M059J (cell line): Measurements from ENCODE around the gene OR4K2. TPM values are rescaled to one million over a fixed set of nuclear protein-coding genes. Genes with fewer than 3 reads are reported as not detected.
"Not testable (repeated sequence)": the region's sequence is repeated elsewhere in the genome, so short reads cannot be mapped to it uniquely, and the experiment has no call there.

ENCODE experiments used
- DNase-seq: peaks from one replicate; pipeline ENCODE4 v3.0.0-alpha.2; 2012; ENCODE audit warnings: low read depth
- total RNA-seq: library from RNA; depleted of rRNA; stranded (reverse); fragments of >200 nt; shearing (Covaris generic); gene quantifications from 2 replicates; pipeline ENCODE4 v1.2.3, GENCODE V29; 2014; rRNA removed

Gene OR4K2, protein sequence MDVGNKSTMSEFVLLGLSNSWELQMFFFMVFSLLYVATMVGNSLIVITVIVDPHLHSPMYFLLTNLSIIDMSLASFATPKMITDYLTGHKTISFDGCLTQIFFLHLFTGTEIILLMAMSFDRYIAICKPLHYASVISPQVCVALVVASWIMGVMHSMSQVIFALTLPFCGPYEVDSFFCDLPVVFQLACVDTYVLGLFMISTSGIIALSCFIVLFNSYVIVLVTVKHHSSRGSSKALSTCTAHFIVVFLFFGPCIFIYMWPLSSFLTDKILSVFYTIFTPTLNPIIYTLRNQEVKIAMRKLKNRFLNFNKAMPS
- not detected in 2 replicates for total RNA-seq

DNA sequence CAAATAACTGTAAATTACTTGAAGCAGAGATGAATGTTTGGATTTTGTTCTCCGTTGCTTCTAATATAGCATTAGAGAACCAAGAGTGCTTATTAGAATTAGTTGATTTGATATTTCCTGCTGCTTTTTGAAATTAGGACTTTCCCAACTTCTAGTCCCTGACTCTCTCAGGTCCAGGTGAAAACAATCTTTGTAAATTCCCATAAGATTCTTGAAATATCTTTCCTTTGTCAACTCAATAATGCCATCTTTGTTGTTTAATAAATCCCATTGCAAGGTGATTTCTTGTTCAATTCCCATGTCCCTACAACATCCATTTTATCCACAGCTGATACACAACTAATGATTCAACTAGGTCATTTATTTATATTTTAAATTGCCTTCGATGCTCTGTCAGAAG, at the start of gene OR4K2:
OR4K2 (plus strand) TSS at position 301 of the 400 bp plus-strand sequence. CDS start 1,126 bp downstream, outside the sequence.
- no peak for DNase-seq

DNA sequence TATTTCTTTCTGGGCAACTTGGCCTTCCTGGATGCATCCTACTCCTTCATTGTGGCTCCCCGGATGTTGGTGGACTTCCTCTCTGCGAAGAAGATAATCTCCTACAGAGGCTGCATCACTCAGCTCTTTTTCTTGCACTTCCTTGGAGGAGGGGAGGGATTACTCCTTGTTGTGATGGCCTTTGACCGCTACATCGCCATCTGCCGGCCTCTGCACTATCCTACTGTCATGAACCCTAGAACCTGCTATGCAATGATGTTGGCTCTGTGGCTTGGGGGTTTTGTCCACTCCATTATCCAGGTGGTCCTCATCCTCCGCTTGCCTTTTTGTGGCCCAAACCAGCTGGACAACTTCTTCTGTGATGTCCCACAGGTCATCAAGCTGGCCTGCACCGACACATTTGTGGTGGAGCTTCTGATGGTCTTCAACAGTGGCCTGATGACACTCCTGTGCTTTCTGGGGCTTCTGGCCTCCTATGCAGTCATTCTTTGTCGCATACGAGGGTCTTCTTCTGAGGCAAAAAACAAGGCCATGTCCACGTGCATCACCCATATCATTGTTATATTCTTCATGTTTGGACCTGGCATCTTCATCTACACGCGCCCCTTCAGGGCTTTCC, 47.2 kb upstream of the OR4K2 start:
- not testable (repeated sequence) for DNase-seq

DNA sequence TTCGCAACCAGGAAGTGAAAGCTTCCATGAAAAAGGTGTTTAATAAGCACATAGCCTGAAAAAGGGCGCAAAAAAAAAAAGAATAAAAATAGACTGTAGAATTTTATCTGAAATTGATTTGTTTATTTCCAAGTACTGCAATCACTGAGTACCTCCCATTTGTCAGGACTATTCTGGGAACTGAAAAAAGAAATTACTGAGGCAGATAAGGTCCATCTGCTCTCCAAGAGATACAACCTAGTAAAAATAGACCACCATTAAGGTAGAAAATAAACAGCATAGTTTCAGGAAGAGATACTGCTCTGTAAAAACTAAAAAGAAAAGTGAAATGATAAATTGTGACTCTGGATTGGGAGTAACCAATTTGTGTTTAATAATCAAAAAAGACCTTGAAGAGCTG, 46.6 kb upstream of the OR4K2 start:
- no peak for DNase-seq

DNA sequence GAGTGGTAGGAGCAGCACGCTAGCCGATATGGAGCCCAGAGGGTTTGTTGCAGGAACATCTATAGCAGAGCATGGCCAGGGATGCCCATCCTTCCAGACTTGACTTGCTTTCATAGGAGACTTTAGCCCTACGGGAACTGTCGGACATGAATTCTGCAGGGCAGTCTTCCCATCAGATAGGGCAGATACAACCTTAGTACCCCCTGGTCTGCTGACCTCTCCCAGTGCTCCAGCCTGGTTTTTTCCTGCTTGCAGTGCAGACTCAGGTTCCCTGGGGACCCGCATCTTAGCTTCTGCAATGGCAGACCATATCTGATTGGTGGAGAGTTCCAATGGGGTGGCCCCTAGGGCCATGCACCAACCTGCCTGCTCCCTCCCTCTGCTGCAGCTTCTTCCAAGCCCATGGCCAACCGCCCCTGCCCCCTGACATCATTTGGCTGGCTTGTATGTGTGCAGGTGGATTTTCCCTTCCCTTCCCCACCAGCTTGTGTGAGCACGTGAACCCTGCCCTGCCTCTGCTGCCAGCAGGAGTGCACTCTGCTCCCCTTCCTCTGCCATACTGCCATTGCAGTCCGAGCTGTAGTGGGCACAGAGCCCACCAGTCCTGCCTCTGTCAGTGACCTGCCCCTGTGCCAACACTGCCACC, 40.6 kb upstream of the OR4K2 start:
- DNase-seq: not testable (repeated sequence)

DNA sequence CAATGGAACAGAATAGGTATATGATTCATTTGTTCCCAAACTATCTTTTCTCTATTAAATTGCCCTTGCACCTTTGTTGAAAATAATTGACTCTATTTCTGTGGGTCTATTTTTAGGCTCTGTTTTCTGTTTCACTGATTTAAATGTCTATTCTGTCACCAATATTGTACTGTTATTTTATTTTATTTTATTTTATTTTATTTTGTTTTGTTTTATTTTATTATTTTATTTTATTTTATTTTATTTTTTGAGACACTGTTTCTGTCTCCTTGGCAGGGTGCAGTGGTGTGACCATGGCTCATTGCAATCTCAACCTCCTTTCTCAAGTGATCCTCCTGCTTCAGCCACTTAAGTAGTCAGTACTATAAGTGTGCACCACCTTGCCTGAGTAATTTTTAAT, 36.5 kb upstream of the OR4K2 start:
- no peak for DNase-seq

DNA sequence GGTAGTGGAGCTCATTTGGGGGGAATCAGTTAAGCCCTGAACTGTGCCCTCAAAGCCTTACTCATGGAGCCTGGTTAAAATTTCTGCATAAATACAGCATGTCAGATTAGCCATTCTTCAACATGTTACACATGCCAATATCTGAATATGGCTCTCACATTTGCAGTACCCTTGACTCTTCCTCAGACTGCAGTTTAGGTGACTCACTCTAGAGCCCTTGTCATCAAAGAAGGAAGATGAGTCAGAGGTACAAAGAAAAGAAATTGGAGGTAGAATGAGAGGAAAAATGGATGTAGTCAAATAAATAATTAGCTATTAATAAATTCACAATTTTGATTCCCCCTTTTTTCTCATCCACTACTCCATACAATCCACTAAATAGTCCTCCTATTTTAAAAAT, 23.6 kb upstream of the OR4K2 start:
- DNase-seq: peak; percentile 12

DNA sequence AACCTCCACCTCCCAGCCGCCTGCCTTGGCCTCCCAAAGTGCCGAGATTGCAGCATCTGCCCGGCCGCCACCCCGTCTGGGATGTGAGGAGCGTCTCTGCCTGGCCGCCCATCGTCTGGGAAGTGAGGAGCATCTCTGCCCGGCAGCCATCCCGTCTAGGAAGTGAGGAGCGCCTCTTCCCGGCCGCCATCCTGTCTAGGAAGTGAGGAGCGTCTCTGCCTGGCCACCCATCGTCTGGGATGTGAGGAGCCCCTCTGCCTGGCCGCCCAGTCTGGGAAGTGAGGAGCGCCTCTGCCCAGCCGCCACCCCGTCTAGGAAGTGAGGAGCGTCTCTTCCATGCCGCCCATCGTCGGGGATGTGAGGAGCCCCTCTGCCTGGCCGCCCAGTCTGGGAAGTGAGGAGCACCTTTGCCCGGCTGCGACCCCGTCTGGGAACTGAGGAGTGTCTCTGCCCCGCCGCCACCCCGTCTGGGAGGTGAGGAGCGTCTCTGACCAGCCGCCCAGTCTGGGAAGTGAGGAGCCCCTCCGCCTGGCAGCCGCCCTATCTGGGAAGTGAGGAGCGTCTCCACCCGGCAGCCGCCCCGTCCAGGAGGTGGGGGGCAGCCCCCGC, 8.8 kb upstream of the OR4K2 start:
- not testable (repeated sequence) for DNase-seq

DNA sequence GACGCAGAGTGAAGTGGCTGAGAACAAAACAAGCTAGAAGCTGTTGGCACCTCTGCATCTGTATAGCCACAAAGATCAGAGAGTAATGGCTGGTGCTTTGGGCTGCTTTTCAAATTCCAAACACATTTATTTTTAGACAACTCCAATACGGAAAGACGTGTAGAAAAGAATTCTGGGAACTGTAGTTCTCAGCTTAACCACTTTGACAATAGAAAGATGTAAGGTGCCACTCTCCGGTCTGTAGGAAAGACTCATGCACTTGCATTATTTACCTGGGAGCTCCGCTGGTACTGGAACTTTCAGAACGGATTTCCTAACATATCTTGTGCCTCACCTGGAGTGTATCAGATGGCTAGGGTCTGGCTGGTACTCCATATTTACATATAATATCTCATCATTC, 1.8 kb upstream of the OR4K2 start:
- no peak for DNase-seq

DNA sequence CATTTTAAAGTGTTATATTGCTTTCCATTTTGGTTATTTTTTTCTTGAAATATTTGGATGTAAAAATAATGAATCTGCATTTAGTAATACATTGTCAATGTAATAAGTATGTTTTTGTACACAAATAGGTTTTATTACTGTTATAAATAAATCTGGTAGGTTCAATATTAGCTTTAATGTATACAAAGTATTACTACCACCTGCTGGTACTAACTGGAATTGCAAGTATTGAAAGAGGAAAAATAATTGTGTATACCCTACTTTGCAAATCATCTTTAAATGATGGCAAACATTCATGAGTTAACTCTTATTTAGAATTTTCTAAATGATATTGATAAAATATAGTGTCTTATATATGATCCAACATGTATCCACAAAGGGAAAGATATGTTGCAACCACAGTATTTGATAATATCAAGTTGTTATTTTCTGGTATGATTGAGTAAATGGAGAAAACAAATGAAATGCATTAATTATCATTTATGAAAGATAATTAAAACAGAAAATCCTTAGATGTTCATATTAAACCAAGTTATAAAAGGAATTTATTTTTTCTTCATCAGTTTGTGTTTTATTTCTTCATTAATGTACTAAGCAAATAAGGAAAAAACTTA, 3.2 kb downstream of the OR4K2 start:
- peak; percentile 6 for DNase-seq

DNA sequence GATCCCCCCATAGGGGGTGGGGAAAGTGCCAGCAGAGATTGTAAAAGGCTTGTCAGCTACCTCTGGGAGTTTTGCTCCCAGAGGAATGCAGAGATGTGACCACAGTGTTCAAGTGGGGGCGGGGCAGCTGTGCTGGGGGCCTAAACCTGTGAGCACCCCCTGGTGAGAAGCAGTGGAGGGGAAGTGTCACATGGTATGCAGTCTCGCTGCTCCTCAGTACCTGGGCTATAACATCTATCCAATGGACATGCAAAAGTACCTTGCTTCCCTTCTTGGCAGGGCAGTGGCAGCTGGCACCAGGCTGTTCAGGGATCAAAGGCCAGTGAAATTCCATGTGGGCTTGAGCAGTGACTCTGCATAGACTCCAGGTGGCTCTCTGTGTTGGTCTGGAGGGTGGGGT, 20.3 kb downstream of the OR4K2 start:
- DNase-seq: no peak

DNA sequence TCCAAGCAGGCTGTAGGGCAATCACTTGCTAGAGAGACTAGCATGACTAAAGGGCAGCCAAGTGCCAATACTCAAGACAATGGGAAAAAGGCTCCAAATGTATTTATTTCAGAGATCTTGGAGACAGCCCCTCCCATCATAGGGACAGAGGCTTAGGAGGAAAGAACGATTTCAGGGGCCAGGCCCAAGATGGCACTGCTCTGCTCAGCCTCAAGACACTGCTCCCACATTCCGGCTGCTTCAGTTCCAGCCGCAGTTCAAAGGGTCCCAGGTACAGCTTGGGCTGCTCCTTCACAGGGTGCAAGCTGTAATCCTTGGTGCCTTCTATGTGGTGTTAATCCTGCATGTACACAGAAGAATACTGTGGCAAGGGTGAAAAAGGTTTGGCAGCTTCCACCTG, 26.1 kb downstream of the OR4K2 start:
- no peak for DNase-seq

DNA sequence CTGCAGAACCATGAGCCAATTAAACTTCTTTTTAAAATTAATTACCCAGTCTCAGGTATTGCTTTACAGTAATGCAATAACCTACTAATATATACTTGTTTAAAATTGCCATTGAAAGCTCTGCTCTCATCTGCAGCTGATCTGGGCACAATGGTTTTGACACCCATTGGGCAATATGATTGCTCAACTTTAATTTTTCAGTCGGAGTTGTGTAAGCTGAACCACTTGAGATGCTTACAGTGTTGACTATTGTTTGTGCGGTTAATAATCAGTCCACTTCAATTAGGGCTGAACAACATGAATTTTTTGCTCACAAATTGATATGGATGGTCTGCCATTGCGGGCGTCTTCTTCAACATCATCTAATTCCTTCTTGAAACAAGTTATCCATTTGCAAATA, 27.5 kb downstream of the OR4K2 start:
- no peak for DNase-seq

DNA sequence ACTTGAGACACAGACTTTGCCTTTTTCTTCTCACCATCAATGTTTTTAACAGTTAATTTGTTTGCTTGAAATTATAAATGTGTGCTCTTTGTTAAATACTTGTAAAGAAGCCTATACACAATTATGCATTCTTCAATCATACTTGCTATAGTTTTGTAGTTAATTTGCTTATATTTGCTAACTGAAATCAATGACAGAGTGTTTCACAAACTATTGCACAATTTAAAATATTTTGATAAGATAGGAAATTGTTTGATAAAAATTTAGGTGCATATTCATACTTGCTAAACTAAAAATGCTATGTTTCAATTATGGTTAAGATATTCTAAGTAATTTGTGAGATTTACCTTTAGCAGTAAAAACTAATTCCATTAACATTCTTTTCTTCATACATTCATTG, 31.7 kb downstream of the OR4K2 start:
- no peak for DNase-seq

DNA sequence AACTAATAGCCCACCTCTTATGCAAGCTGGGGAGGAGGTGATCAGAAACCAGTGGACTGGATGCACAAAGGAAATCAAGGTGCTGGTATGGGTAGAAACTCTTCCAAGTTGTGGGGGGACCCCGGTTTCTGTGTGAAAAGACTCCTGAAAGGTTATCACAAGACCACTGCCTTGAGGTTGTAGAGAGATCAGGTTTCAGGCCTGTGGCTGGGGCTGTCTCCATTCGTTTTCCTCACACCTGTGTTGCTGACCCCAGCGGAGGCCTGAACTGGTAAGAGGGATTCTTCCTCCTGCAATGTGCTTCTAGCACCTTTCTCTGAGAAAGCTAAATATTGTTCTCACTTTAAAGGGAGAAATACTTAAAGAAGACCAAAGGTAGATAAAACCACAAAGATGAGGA, 36.2 kb downstream of the OR4K2 start:
- DNase-seq: no peak

DNA sequence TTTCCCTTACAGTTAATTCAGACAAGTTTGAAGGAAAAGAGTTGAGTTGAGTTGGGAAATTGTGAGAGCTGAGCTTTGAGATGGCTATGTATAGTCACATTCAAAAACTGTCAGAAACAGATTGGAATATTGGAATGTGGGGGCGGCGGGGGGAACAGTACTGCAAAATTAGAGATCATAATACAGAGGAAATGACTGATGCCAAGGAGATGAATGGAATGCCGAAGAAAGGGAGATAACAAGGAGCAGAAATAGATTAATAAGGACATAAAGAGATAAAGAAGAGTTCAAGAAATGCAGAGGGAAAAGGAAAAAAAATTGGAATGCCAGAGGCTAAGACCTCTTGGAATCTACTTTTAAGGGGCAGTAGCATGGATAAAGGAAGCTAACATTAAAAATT, 42.3 kb downstream of the OR4K2 start:
- DNase-seq: no peak

DNA sequence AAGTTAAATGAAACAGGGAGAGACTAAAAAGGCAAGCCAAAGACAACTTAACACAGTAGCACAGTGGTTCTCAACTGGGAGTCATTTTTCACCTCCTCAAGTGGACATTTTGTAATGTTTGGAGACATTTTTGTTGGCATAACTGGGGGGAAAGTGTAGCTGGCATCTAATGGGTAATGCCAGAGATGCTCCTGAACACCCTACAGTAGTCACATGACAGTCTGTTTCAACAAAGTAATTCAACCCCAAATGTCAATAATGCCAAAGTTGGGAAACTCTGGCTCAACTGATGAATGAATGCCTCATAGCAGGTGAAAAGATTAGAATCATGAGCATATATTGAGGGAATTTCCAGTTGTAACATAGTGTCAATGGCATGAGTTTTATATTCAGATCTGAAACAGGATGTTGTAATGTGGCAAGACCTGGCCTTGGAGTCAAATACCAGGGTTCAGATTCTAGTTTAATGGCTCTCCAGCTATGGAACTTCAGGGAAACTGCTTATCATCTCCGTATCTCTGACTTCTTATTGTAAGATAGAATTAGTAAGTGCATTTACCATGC, 43.1 kb downstream of the OR4K2 start:
- DNase-seq: no peak

DNA sequence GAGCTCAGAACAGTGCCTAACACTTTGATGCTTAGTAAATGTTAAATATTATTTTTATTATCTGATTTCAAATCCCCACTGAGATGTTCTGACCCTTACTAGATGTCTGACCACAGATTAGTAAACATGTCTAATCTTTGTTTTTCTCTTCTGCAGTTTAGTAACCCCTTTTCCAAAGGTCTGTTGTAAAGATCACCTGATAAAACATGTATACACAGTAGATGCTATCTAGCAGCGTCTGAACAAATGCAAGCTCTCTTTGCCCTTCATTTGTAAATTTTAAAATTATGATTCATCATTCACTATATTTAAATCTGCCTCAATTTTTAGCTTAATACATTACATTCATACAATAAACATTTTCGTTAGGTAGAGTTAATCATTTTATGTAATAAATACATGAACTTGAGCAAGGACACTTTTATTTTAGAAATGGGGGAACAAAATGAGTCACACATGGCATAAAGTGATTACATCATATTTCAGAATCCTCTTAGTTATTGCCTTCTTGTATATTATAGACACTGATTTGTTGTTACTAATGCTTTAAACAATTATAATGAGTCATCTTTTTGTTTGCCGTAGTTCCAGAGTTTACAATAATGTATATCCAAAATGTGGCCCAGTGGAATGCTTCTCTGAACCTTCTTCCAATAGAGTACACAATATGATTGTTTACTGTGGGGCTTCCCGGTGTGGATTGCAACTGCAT, 43.8 kb downstream of the OR4K2 start:
- no peak for DNase-seq

DNA sequence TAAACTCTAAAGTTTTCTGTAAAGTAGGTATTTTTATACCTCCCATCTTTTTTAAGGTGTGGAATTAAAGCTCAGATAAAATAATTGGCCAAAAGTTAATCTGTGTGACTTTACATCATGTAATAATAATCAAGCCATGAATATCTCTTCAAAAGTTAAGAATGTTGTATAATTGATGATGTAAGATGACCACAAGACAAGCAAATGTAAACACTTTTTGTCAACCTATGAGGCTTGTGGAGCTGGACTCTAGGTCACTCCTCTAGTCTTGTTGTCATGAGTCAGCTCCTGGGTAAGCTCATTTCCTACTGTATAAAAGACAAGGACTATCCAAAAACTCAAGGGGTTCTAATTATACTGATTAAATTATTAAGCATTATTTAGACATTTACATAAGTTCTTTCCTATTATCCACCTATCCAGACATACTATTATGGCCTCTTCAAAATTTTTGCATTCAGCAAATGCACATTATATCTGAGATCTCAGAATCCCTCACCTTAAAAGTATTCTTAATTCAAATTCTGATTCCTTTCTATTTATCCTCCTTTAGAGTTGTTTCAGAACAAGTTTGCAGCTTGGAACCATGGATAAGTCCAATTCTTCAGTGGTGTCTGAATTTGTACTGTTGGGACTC, 45.2 kb downstream of the OR4K2 start, which contains the start of gene OR4K5:
OR4K5 (plus strand) TSS at position 587 of the 637 bp plus-strand sequence; CDS start at position 587, 0 bp downstream.
- DNase-seq: peak; percentile 6

DNA sequence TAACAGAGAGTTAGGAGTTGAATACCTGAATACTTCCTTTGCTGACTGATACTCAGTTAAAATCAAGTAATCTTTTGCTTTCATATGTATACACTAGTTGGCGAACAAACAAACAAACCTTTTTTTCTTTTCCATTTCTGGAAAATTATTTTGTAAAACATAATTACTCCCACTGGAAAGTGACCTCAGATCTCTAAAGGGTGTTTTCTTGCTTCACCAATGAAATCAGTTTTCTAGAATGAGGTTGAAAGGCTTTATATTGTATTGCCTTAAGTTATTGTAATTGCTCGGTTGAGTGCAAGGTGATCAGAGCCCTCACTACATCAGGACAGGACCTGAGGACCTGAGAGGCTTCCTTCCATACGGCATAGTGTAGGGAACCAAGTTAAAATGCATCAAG, 55.7 kb downstream of the OR4K2 start, which contains the start of gene OR4K1:
OR4K1 (plus strand) TSS at position 301 of the 400 bp plus-strand sequence. CDS start 4,750 bp downstream, outside the sequence.
- no peak for DNase-seq
